Prostate gland (tissue), 2 donors: ENCODE data around the gene KRT72.

Experiments
- CTCF ChIP-seq, 4 experiments: fragments of 200-600 bp in 2 of 4; fragments of 450-650 bp in 2 of 4; sonication (generic) in 2 of 4; IDR thresholded peaks; 1 replicate in 3 of 4; 2 replicates in 1 of 4; pipeline ENCODE4 v1.5.1; 2016 to 2019; ENCODE audit warnings: antibody characterized with exemption in 4 of 4, mild to moderate bottlenecking in 2 of 4, moderate library complexity in 2 of 4
- POLR2A ChIP-seq: fragments of 450-650 bp; IDR thresholded peaks from one replicate; pipeline ENCODE4 v1.6.1; 2016; ENCODE audit warnings: antibody characterized with exemption, mild to moderate bottlenecking
- POLR2AphosphoS5 ChIP-seq: sonication (generic); formaldehyde crosslinking; IDR thresholded peaks from one replicate; pipeline ENCODE4 v1.6.1; 2017; ENCODE audit warnings: antibody characterized with exemption

- TF ChIP-seq CTCF (IDR thresholded peaks at IDR 0.05) (no peak), POLR2A (no peak), POLR2AphosphoS5 (no peak)
These were observed 36.0 kb upstream of the KRT72 start for GRCh38 chr12:52637299-52637698.
